HG03469 (cell line): ENCODE results near the gene TRERF1.
"Not testable (repeated sequence)": the region's sequence is repeated elsewhere in the genome, so short reads cannot be mapped to it uniquely, and the experiment has no call there.

Experiments
- ATAC-seq: cut with Tn5 transposase; IDR thresholded peaks from one replicate; pipeline ENCODE4 v1.9.1; 2021; ENCODE audit warnings: mild to moderate bottlenecking, moderate library complexity, moderate number of reproducible peaks; ENCODE audit not compliant: unreplicated experiment

The TRERF1 gene

GRCh38 chr6:42203183-42203582 lies 248.5 kb downstream of the TRERF1 start:
- ATAC-seq = no peak

DNA sequence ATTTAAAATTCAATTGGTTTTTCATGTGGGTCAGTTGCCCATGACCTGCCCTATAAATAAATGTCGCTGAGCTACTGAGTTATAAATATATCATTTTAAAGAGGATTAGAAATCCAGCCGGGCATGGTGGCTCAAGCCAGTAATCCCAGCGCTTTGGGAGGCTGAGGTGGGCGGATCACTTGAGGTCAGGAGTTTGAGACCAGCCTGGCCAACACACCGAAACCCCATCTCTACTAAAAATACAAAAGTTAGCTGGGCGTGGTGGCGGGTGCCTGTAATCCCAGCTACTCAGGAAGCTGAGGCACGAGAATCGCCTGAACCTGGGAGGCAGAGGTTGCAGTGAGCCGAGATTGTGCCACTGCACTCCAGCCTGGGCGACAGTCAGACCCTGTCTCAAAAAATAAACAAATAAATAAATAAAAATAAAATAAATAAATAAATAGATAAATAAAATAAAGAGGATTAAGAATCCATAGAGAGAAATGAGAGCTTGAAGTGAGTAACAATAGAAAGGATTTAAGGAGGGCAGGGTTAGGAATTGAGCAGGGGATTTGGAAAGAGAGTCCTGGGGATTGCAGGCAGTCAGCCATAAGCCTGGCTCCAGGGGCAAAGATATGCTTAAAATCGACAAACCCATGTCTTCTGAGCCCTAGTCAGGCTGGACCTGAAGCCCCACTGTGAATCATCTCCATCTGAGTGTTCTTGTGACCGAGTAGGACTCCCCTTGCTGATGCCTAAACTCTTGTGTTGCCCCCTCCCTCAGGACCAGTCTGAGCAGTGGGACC lies 249.4 kb downstream of the TRERF1 start:
- ATAC-seq = not testable (repeated sequence)

- ATAC-seq = no peak
Observed at GRCh38 chr6:42201382-42201781, 250.3 kb downstream of the TRERF1 start.

DNA sequence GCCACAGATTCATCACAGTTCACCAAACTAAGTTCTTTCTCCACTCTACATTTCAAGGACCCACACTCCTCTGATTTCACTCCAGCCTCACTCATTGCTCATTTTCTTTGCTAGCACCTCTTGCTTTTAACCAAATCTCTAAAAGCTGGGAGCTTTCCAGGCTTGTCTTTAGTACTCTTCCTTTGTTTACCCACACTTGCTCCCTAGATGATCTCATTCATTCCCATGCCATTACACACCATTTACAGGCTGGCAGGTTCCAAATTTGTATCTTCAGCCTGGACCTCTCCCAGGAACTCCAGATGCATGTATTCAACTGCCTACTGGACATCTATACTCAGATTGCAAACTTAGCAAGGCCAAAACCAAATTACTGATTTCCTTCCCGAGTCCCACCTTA lies 251.7 kb downstream of the TRERF1 start:
- ATAC-seq = no peak

- ATAC-seq = no peak
Observed at GRCh38 chr6:42199106-42199981, 252.4 kb downstream of the TRERF1 start.

GRCh38 chr6:42197555-42198362 lies 254.0 kb downstream of the TRERF1 start:
- ATAC-seq = no peak

- no peak for ATAC-seq
Observed at GRCh38 chr6:42195415-42195814, 256.3 kb downstream of the TRERF1 start.

- ATAC-seq = no peak
Observed at GRCh38 chr6:42194056-42194455, 257.7 kb downstream of the TRERF1 start.

DNA sequence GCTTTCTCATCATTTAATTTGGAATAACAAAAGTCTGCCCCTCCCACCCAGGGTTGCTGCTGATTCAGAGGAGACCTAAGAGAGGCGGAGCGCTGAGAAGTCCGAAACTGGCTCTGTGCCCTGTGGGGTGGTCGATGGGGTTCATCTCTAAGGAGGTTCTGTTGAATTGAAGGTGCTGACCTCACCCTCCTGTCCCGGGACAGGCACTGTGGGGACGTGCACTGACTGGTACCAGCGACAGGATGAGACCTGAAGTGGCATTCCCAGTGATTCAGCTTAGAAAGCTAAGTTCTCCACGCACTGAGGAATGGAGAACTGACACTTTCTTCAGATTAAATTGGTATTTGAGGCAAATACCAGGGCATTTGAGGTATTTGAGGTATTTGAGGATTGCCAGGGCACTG lies 258.2 kb downstream of the TRERF1 start:
- no peak for ATAC-seq

DNA sequence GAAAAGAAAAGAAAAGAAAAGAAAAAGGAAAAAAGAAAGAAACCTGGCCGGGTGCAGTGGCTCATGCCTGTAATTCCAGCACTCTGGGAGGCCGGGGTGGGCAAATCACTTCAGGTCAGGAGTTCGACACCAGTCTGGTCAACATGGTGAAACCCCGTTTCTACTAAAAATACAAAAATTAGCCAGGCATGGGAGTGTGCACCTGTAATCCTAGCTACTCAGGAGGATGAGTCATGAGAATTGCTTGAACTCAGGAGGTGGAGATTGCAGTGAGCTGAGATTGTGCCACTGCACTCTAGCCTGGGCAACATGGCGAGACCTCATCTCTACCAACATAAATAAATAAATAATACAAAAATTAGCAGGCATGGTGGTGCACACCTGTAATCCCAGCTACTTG lies 259.3 kb downstream of the TRERF1 start:
- not testable (repeated sequence) for ATAC-seq

DNA sequence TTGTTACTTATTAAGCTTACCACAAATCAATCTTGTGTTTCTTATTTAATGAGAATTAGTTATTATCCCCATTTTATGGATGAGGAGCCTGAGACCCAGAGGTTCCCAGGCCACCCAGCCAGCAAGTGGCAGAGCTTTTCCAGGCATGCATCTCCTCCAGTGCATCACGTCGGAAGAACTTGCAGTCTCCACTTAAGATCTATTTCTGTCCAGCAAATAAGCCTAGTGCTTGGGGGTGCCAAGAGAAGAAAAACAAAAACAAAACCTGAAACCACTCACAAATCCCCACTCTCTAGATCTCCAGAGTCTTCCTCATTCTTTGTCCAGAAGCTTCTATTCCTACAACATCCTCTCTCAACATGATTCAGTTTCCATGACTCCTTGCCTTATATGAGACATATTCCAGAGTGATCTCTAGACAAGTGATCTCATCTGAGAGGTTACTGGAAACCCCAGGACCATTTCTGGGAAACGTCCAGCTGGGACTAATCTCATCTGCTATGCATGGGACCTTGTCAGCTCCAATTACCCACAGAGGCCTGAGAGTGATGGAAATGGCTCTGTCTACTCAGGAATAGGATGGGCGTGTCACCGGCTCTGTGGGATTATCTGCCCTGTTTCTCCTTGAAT lies 261.1 kb downstream of the TRERF1 start:
- no peak for ATAC-seq

GRCh38 chr6:42188406-42188805 lies 263.3 kb downstream of the TRERF1 start:
- ATAC-seq = no peak

DNA sequence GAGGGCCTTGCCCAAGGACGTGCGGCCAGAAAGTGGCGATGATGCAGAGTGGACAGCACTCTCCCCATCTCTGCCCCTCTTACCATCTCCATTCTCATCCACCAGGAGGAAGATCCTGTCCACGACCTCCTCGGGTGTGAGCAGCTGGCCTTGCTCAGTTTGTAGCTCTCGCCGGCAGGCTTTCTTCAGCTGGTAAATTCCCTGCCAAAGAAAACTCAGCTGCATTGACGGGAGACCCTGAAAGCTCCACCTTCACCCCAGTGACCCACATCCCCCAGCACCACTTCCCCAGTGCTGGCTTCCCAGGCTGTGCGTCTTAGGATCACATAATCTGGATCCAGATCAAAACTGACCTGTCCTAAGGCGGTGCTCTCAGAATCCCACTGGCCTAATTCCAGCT lies 266.1 kb downstream of the TRERF1 start:
- no peak for ATAC-seq

DNA sequence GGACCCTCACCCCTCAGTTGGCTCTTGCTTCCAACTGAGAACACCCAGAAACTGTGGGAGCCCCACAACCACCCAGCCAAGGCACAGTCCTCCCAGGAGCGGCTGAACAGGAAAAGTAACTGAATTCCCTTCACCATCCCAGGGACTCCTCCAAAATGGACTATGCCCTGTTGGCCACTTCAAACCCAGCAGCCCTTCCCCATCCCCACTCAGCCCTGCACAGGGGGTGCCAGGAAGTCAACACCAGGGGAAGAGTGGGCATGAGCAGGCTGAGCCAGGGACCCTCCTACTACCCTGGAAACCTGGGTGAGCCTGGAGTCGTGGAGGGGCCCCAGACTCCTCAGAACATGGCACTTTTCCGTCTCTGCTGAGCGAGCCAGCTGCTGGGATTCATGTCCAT lies 267.3 kb downstream of the TRERF1 start:
- no peak for ATAC-seq

GRCh38 chr6:42182101-42182500 lies 269.6 kb downstream of the TRERF1 start:
- ATAC-seq = no peak

DNA sequence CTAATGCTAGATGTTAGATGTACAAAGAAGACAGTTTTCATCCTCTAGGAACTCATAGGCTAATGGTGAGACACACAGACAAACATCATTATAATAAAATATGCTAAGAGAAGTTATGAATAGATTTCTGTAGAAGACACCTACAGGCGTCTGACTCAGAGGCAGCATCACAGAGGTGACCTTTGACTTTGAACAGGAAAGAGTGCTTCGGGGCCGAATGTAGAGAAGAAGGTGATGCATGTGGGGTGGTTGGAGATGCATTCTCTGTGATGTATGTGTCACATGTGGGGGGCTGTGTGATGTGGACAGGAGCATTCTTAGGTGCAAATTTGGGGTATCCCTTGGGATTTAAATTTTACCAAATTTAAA lies 271.8 kb downstream of the TRERF1 start:
- ATAC-seq = no peak

DNA sequence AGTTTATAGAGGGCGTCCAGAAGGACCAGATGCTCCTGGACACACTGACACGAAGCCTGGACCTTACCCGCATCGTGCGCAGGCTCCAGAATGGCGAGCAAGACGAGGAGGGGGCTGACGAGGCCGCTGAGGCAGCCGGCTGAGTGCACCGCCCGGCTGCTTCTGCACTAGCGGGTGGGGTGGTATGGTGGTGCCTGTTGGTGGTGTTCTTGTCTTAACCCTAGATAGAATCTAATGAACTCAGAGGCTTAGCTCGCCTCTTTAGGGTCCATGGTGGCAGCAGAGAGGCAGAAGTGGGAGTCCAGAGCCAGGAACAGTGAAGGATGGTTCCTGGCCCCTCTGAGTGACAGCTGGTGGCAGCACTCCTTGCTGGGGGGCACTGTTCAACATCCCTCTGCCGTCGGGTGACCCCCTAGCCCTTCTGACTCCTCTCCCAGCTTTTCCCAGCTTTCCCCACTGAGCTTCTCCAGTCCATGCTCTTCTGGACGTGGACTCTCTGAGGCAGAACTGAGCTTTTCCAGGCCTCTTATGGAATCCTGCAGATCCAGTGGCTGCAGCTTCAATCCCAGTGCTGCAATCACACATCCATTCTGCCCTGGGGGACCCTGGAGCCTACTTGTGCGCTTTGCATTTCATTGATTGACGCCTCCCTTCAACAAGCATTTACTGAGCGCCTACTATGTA lies 272.3 kb downstream of the TRERF1 start:
- no peak for ATAC-seq

GRCh38 chr6:42177514-42178364 lies 274.0 kb downstream of the TRERF1 start:
- no peak for ATAC-seq

DNA sequence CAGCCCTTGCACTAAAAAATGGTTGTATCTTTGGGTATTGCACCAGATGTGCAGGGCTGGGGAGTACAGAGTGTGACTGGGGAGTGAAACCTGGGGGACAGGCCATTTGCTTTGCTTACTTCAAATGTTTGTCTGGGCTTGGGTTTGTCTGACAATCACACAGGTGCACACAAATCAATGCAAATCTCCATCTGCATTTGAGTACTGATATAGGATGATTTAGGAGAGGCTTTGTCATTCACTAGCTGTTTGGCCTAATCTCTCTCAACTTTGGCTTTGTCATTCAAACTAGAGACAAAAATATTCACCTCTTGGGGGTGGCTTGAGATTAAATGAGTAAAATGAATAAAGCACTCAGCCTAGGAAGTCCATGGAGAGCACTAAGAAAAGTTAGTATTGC lies 274.7 kb downstream of the TRERF1 start:
- no peak for ATAC-seq
